Activated B cell treated with CpG ODN at 0.5 μM for 24 hours (primary cell): ENCODE data around the gene HOXB3. TPM values are rescaled to one million over a fixed set of nuclear protein-coding genes. Genes with fewer than 3 reads are reported as not detected.

Experiments used
- ATAC-seq: fragments of 200-7000 bp; cut with Tn5 transposase; one replicate; pipeline ENCODE4 v1.10.0; 2021; ENCODE audit warnings: low read depth, mild to moderate bottlenecking, moderate library complexity
- CTCF ChIA-PET: fragments of 350-600 bp; sonication (Branson Sonifier 250); formaldehyde crosslinking; loops from one replicate; lab custom pipeline; 2021; ENCODE audit warnings: antibody characterized with exemption; lab: Charles Lee
- POLR2A ChIA-PET: fragments of 350-600 bp; sonication (Branson Sonifier 250); formaldehyde crosslinking; loops from one replicate; lab custom pipeline; 2021; ENCODE audit warnings: antibody characterized with exemption; lab: Charles Lee
- DNase-seq: peaks from one replicate; pipeline ENCODE4 v3.0.0; 2022
- H3K27ac Mint-ChIP-seq: one replicate; pipeline ENCODE4 v1.8.0; 2020; ENCODE audit warnings: mixed read lengths
- H3K27me3 Mint-ChIP-seq: one replicate; pipeline ENCODE4 v1.8.0; 2021; ENCODE audit warnings: mixed read lengths
- H3K36me3 Mint-ChIP-seq: one replicate; pipeline ENCODE4 v1.8.0; 2021; ENCODE audit warnings: low read depth, mixed read lengths
- H3K4me1 Mint-ChIP-seq: one replicate; pipeline ENCODE4 v1.8.0; 2021; ENCODE audit warnings: mixed read lengths
- H3K4me3 Mint-ChIP-seq: one replicate; pipeline ENCODE4 v1.8.0; 2020; ENCODE audit warnings: mild to moderate bottlenecking, mixed read lengths
- H3K9me3 Mint-ChIP-seq: one replicate; pipeline ENCODE4 v1.8.0; 2020; ENCODE audit warnings: mixed read lengths
- CTCF ChIP-seq: fragments of 200-600 bp; IDR thresholded peaks from one replicate; pipeline ENCODE4 v1.8.0; 2022; ENCODE audit warnings: antibody characterized with exemption, mild to moderate bottlenecking
- intact Hi-C: fragments of 100-400 bp; cut with micrococcal nuclease; formaldehyde crosslinking; loops from one replicate; pipeline ENCODE4 v1.15.1; 2024
- total RNA-seq: library from RNA; stranded (reverse); gene quantifications from 2 replicates; pipeline ENCODE4 v1.2.3, GENCODE V29; 2022

Gene HOXB3
- total RNA-seq, 1 donor from 2014 or later = 2.6 TPM

GRCh38 chr17:48608494-48608834, 18.4 kb upstream of the HOXB3 start:
- peaks cover 7% of the 10 kb centered on the region for H3K36me3 Mint-ChIP-seq

GRCh38 chr17:48606892-48607614, 17.0 kb upstream of the HOXB3 start:
- Mint-ChIP-seq H3K36me3 (peaks cover 7% of the 10 kb centered on the region), H3K9me3 (no peaks in the 10 kb centered on the region), H3K4me3 (no peak overlapping the region), H3K4me1 (peaks cover 19% of the 10 kb centered on the region), H3K27me3 (peaks cover 49% of the 10 kb centered on the region), H3K27ac (no peak overlapping the region)
- ATAC-seq (no peak), DNase-seq (no peak)
- CTCF ChIA-PET = interaction anchor here (0.6 to 2.0 kb wide), 2 partner anchors 11 to 14 kb away, joined by 3 to 9 read pairs; no protein-coding TSS in a partner anchor
- intact Hi-C loops = no loop called here
- TF ChIP-seq CTCF = no peak
- POLR2A ChIA-PET = interaction anchor here (0.5 kb wide), 1 partner anchor 659 kb away, joined by 3 read pairs; no protein-coding TSS in a partner anchor

More at GRCh38 chr17:48608494-48608834, 18.4 kb upstream of the HOXB3 start:
- no peaks in the 10 kb centered on the region for H3K9me3 Mint-ChIP-seq
- intact Hi-C loops = no loop called here
- DNase-seq = no peak
- no peak for TF ChIP-seq CTCF
- ATAC-seq = no peak
- peaks cover 28% of the 10 kb centered on the region for H3K4me1 Mint-ChIP-seq
- CTCF ChIA-PET = interaction anchor here (1.3 to 2.7 kb wide), 2 partner anchors 11 to 15 kb away, joined by 5 to 16 read pairs; partner anchors contain the start of gene HOXB5
- no peak overlapping the region for H3K27ac Mint-ChIP-seq
- no peak overlapping the region for H3K4me3 Mint-ChIP-seq
- POLR2A ChIA-PET = no interaction called here
- peaks cover 43% of the 10 kb centered on the region for H3K27me3 Mint-ChIP-seq

- H3K4me1 Mint-ChIP-seq = peaks cover 13% of the 10 kb centered on the region
- H3K27me3 Mint-ChIP-seq = peaks cover 51% of the 10 kb centered on the region
- CTCF ChIA-PET = interaction anchor here (0.6 to 2.0 kb wide), 2 partner anchors 8 to 12 kb away, joined by 5 to 9 read pairs; no protein-coding TSS in a partner anchor
- H3K4me3 Mint-ChIP-seq = no peak overlapping the region
- no peak for TF ChIP-seq CTCF
- peaks cover 5% of the 10 kb centered on the region for H3K36me3 Mint-ChIP-seq
- POLR2A ChIA-PET = no interaction called here
- H3K27ac Mint-ChIP-seq = no peak overlapping the region
- no peaks in the 10 kb centered on the region for H3K9me3 Mint-ChIP-seq
- intact Hi-C loops = no loop called here
- ATAC-seq (no peak), DNase-seq (no peak)
These were observed 16.2 kb upstream of the HOXB3 start for GRCh38 chr17:48605991-48606891.

GRCh38 chr17:48605409-48605919, 15.4 kb upstream of the HOXB3 start:
- Mint-ChIP-seq H3K27ac (no peak overlapping the region), H3K4me1 (peaks cover 6% of the 10 kb centered on the region), H3K36me3 (no peaks in the 10 kb centered on the region), H3K9me3 (no peaks in the 10 kb centered on the region), H3K4me3 (no peak overlapping the region), H3K27me3 (peaks cover 55% of the 10 kb centered on the region)
- no peak for ATAC-seq
- DNase-seq = no peak
- intact Hi-C loops = no loop called here
- TF ChIP-seq CTCF = no peak
- ChIA-PET CTCF (interaction anchor here (2.0 kb wide), 1 partner anchor 13 kb away, joined by 9 read pairs; no protein-coding TSS in a partner anchor), POLR2A (no interaction called here)
